Gastroesophageal sphincter (tissue), 3 donors: ENCODE measurements around the gene SLFN14.

Experiments used
- POLR2A ChIP-seq, 2 donors: fragments of 450-650 bp; IDR thresholded peaks; one replicate each; pipeline ENCODE4 v1.6.1; 2017; ENCODE audit warnings: antibody characterized with exemption in 2 of 2, mild to moderate bottlenecking in 2 of 2, moderate library complexity in 1 of 2
- TF ChIP-seq, protein P1 (sequence below), 4 experiments: fragments of 200-600 bp in 2 of 4; fragments of 450-650 bp in 2 of 4; sonication (generic) in 1 of 4; IDR thresholded peaks; one replicate each; pipeline ENCODE4 v1.5.1; 2017 to 2019; ENCODE audit warnings: antibody characterized with exemption in 4 of 4, mild to moderate bottlenecking in 2 of 4, moderate library complexity in 2 of 4

DNA sequence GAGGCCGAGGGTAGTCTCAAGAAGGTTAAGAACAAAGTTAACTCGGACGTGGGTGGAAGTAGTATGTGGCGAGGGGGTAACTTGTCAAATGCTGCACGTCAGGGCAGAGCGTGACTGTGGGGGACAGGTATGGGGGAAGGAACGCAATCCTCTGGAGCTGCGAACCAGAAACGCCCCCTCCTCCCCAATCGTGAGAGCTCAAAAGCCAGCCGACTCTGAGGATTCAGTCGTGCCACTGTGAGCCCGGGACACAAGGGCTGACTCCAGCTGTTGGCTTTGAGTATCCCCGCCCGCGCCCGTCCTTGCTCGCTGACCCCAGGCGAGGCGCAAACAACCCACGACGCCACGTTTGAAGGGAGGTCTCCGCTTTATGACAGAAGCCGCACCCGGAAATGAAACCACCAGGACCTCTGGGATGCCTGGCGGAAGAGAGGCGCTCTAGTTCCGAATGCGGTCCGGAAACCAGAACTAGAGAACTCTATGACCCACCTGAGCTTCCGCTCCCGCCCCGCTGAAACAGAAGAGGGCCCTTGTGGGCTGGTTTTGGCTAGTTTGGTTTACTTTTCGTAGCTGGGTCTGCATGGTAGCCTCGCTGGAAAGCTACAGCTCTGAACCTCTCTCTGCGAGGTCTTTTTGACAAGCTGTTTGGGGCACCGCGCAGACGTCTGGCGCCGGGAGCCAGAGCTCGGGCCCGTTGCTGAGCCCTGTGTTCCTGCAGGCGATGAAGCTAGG, 17.7 kb upstream of the SLFN14 start, which contains the start of gene PEX12:
- peak; percentile 63 to 71 for TF ChIP-seq POLR2A (IDR thresholded peaks at IDR 0.05)
- TF ChIP-seq, protein P1, sequence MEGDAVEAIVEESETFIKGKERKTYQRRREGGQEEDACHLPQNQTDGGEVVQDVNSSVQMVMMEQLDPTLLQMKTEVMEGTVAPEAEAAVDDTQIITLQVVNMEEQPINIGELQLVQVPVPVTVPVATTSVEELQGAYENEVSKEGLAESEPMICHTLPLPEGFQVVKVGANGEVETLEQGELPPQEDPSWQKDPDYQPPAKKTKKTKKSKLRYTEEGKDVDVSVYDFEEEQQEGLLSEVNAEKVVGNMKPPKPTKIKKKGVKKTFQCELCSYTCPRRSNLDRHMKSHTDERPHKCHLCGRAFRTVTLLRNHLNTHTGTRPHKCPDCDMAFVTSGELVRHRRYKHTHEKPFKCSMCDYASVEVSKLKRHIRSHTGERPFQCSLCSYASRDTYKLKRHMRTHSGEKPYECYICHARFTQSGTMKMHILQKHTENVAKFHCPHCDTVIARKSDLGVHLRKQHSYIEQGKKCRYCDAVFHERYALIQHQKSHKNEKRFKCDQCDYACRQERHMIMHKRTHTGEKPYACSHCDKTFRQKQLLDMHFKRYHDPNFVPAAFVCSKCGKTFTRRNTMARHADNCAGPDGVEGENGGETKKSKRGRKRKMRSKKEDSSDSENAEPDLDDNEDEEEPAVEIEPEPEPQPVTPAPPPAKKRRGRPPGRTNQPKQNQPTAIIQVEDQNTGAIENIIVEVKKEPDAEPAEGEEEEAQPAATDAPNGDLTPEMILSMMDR (IDR thresholded peaks at IDR 0.05): peak in 1 of 4 experiments; percentile 37
